ENCODE data around the gene CDK5R2. TPM values are rescaled to one million over a fixed set of nuclear protein-coding genes. Genes with fewer than 3 reads are reported as not detected.

CDK5R2 gene
- total and polyA plus RNA-seq, 2 of the 13 experiments (the other 11 are each of a cell fraction or from before 2014, with no cell fraction given) = not detected

DNA sequence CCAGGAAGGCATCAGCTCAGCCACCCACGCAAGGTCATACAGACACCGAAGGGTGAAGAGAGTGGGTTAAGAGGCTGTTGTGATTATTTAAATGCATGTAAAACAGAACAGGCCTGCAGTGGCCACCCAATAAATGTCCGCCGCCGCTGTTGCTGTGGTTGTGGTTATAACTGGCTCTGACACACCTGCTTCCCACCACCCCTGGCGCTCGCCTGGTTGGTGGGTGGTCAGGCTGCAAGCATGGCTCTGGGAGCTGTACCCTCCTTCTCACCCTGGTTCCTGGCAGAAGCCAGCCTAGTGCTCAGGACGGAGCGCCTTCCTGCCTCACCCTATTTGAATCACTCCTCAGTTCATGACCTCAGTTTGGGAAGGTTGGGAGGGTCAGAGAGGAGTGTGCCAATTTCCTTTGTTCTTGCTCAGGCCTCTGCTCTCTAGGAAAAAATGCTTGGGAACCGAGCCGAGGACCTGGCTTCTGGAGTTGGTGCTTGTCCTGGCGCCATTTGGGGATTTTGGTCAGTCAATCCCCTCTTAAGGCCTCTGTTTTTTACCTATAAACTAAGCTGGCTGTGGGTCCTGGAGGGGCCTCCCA is 39.0 kb downstream of the CDK5R2 start:
- in situ Hi-C loops (cut with HindIII; ENCODE audit: extremely low pct_ligation_motif_present, low pct_unique_long_range_greater_than_20kb) (no loop called here), intact Hi-C loops (cut with micrococcal nuclease; ENCODE audit: unreplicated experiment) (no loop called here)
- Histone ChIP-seq H3K4me2 (ENCODE audit: low read depth, low read length) (no peak overlapping the region), H3K36me3 (replicated peaks in 1 of 2; ENCODE audit: control insufficient read depth in 1 of 2, insufficient read depth in 2 of 2, low read length in 2 of 2) (no peaks in the 10 kb centered on the region), H2AFZ (ENCODE audit: low read length) (no peak overlapping the region), H4K20me1 (ENCODE audit: insufficient read depth, low read length) (peaks cover 47% of the 10 kb centered on the region; the same call in 1 of the 2 replicates), H3K79me2 (ENCODE audit: insufficient read depth, low read length) (no peaks in the 10 kb centered on the region), H3K9me3 (ENCODE audit: low read length) (no peaks in the 10 kb centered on the region), H3K4me3 (replicated peaks in 1 of 3; ENCODE audit: insufficient read depth in 1 of 3, low read depth in 2 of 3, low read length in 3 of 3) (no peak overlapping the region), H3K9ac (ENCODE audit: insufficient read depth, low read depth, low read length) (no peak overlapping the region), H3K27me3 (ENCODE audit: control insufficient read depth in 1 of 2, insufficient read depth in 2 of 2, low read length in 2 of 2) (peaks cover 48 to 95% of the 10 kb centered on the region in 2 experiments), H3K27ac (ENCODE audit: extremely low read length, insufficient read depth, low read length) (no peak overlapping the region), H3K4me1 (ENCODE audit: insufficient read depth, low read length) (peaks cover 38% of the 10 kb centered on the region)
- FAIRE-seq (no peak), ATAC-seq (no peak), DNase-seq (ENCODE audit: low spot score) (no peak)
- TF ChIP-seq GATAD2A (CRISPR knock-in tag; IDR thresholded peaks at IDR 0.05) (no peak), BCL6 (CRISPR knock-in tag; IDR thresholded peaks at IDR 0.05) (peak; percentile 70)
- ChIA-PET CTCF (ENCODE audit: low intra/inter-chr PET ratio, low total read pairs) (no interaction called here), POLR2A (no interaction called here)
- BruUV-seq (replicated peaks) = no TSS peak
- WGBS (ENCODE audit: low lambda C conversion rate) = 47% methylated on average over 11 of the region's 12 CpGs

DNA sequence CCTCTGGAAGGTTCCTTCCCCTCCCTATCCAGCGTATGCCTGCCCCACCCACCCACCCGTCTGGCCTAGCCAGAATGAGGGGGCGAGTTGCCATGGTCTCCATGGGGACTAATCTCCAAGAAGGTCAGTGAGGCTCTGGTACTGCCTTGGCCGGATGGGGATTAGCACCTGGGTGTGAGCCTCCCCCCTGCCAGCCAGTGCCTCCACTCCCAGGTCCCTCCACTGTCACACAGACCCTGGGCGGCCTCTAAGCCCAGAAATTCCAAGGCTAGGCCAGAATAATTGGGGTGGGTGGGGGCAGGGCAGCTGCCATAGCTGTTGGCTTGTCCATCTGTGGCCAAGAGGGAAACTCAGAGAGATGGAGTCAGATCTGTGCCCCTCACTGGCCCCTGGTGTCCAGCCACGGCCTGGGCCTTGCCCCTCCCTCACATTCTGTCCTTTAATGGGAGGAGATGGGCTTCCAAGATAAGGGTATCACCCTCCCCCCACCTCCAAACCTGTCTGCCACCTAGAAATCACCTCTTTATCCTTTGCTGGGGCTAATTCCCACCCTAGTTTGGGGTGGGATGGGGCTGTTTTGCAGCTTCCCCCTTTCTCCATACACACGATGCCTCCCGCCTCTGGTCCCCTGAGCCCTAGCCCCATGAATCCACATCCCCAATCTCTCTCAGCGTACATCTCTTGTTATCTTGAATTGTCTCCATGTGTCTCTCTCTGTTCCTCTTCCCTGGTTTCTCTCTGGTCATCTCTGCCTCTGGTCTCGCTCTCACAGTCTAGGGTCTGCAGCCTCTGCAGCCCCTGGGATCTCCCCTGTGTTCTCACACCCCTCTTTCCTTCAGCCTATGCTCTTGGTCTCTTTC is 39.8 kb downstream of the CDK5R2 start:
- Histone ChIP-seq H3K36me3 (replicated peaks in 1 of 2; ENCODE audit: control insufficient read depth in 1 of 2, insufficient read depth in 2 of 2, low read length in 2 of 2) (no peaks in the 10 kb centered on the region), H3K9me3 (ENCODE audit: low read length) (no peaks in the 10 kb centered on the region), H3K27ac (ENCODE audit: extremely low read length, insufficient read depth, low read length) (no peak overlapping the region), H3K79me2 (ENCODE audit: insufficient read depth, low read length) (no peaks in the 10 kb centered on the region), H3K4me3 (replicated peaks in 1 of 3; ENCODE audit: insufficient read depth in 1 of 3, low read depth in 2 of 3, low read length in 3 of 3) (no peak overlapping the region), H3K27me3 (ENCODE audit: control insufficient read depth in 1 of 2, insufficient read depth in 2 of 2, low read length in 2 of 2) (peaks cover 46 to 95% of the 10 kb centered on the region in 2 experiments), H2AFZ (ENCODE audit: low read length) (no peak overlapping the region), H3K4me2 (ENCODE audit: low read depth, low read length) (no peak overlapping the region), H3K4me1 (ENCODE audit: insufficient read depth, low read length) (peaks cover 30% of the 10 kb centered on the region), H3K9ac (ENCODE audit: insufficient read depth, low read depth, low read length) (no peak overlapping the region), H4K20me1 (ENCODE audit: insufficient read depth, low read length) (peaks cover 47% of the 10 kb centered on the region; the same call in 1 of the 2 replicates)
- 24% methylated on average over 10 of the region's 10 CpGs for WGBS (ENCODE audit: low lambda C conversion rate)
- no peak for DNase-seq (ENCODE audit: low spot score)
- BruUV-seq (replicated peaks) = no TSS peak
- intact Hi-C loops (cut with micrococcal nuclease; ENCODE audit: unreplicated experiment) (no loop called here), in situ Hi-C loops (cut with HindIII; ENCODE audit: extremely low pct_ligation_motif_present, low pct_unique_long_range_greater_than_20kb) (no loop called here)
- no peak for FAIRE-seq
- POLR2A ChIA-PET = no interaction called here
- ATAC-seq = no peak
- CTCF ChIA-PET (ENCODE audit: low intra/inter-chr PET ratio, low total read pairs) = no interaction called here
- TF ChIP-seq SNAPC2 (CRISPR knock-in tag; IDR thresholded peaks at IDR 0.05) (no peak), ZFP36 (IDR thresholded peaks at IDR 0.05; ENCODE audit: borderline replicate concordance, low read depth, low read length, partially characterized antibody) (no peak), ERF (CRISPR knock-in tag; IDR thresholded peaks at IDR 0.05) (no peak), SMAD9 (CRISPR knock-in tag; IDR thresholded peaks at IDR 0.05) (no peak), FLYWCH1 (CRISPR knock-in tag; IDR thresholded peaks at IDR 0.05) (no peak)
- TF ChIP-seq, protein P1, sequence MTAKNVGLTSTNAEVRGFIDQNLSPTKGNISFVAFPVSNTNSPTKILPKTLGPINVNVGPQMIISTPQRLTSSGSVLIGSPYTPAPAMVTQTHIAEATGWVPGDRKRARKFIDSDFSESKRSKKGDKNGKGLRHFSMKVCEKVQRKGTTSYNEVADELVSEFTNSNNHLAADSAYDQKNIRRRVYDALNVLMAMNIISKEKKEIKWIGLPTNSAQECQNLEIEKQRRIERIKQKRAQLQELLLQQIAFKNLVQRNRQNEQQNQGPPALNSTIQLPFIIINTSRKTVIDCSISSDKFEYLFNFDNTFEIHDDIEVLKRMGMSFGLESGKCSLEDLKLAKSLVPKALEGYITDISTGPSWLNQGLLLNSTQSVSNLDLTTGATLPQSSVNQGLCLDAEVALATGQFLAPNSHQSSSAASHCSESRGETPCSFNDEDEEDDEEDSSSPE (CRISPR knock-in tag; IDR thresholded peaks at IDR 0.05) = no peak
- TF ChIP-seq, protein P2, sequence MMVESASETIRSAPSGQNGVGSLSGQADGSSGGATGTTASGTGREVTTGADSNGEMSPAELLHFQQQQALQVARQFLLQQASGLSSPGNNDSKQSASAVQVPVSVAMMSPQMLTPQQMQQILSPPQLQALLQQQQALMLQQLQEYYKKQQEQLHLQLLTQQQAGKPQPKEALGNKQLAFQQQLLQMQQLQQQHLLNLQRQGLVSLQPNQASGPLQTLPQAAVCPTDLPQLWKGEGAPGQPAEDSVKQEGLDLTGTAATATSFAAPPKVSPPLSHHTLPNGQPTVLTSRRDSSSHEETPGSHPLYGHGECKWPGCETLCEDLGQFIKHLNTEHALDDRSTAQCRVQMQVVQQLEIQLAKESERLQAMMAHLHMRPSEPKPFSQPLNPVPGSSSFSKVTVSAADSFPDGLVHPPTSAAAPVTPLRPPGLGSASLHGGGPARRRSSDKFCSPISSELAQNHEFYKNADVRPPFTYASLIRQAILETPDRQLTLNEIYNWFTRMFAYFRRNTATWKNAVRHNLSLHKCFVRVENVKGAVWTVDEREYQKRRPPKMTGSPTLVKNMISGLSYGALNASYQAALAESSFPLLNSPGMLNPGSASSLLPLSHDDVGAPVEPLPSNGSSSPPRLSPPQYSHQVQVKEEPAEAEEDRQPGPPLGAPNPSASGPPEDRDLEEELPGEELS (CRISPR knock-in tag; IDR thresholded peaks at IDR 0.05) = no peak
- TF ChIP-seq, protein P3, sequence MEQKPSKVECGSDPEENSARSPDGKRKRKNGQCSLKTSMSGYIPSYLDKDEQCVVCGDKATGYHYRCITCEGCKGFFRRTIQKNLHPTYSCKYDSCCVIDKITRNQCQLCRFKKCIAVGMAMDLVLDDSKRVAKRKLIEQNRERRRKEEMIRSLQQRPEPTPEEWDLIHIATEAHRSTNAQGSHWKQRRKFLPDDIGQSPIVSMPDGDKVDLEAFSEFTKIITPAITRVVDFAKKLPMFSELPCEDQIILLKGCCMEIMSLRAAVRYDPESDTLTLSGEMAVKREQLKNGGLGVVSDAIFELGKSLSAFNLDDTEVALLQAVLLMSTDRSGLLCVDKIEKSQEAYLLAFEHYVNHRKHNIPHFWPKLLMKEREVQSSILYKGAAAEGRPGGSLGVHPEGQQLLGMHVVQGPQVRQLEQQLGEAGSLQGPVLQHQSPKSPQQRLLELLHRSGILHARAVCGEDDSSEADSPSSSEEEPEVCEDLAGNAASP (CRISPR knock-in tag; IDR thresholded peaks at IDR 0.05; ENCODE audit: borderline replicate concordance) = no peak
- TF ChIP-seq, protein P4, sequence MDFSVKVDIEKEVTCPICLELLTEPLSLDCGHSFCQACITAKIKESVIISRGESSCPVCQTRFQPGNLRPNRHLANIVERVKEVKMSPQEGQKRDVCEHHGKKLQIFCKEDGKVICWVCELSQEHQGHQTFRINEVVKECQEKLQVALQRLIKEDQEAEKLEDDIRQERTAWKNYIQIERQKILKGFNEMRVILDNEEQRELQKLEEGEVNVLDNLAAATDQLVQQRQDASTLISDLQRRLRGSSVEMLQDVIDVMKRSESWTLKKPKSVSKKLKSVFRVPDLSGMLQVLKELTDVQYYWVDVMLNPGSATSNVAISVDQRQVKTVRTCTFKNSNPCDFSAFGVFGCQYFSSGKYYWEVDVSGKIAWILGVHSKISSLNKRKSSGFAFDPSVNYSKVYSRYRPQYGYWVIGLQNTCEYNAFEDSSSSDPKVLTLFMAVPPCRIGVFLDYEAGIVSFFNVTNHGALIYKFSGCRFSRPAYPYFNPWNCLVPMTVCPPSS (IDR thresholded peaks at IDR 0.05) = no peak
